ENCODE data around the gene GNG5. TPM values are rescaled to one million over a fixed set of nuclear protein-coding genes. Genes with fewer than 3 reads are reported as not detected.

GNG5 gene
- total and polyA plus RNA-seq, 2 donors (not counting 1 experiment from before 2014, with no cell fraction given): 35.4 to 41.6 TPM

DNA sequence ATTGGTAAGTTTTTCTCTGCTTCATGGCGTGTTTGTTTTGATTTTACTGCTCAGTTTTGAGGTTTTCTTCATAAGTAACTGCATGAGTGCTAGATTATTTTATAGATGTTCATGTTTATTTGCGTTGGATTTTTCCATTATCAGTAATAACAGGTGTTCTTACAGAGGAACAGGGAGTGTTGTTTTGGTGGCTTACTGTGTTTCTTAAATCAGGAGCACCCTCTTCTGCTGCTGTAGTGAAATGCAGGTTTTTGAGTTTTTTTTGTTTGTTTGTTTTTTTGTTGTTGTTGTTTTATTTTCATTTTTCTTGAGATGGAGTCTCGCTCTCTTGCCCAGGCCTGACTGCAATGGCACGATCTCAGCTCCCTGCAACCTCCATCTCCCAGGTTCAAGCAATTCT is 35.3 kb upstream of the GNG5 start:
- H3K36me3 ChIP-seq (replicated peaks in 1 of 2; ENCODE audit: control extremely low read depth in 1 of 2, control insufficient read depth in 1 of 2, extremely low read depth in 1 of 2, insufficient read depth in 2 of 2, low read length in 1 of 2): peaks cover 3 to 5% of the 10 kb centered on the region in 2 experiments
- ChIA-PET POLR2A (no interaction called here), CTCF (interaction anchor here (1.0 kb wide), 1 partner anchor 99 kb away, joined by 6 read pairs; no protein-coding TSS in a partner anchor)
- no peak for ATAC-seq (ENCODE audit: low read depth)
- H3K27ac Mint-ChIP-seq: no peak overlapping the region
- H3K9ac ChIP-seq (ENCODE audit: low read length): no peak overlapping the region
- no peaks in the 10 kb centered on the region for H3K9me3 Mint-ChIP-seq (ENCODE audit: insufficient read depth)
- H3K4me3 Mint-ChIP-seq: no peak overlapping the region
- DNase-seq: peak; percentile 8
- 80% methylated on average over 2 of the region's 4 CpGs for whole genome bisulfite sequencing (ENCODE audit: insufficient coverage)
- no peak overlapping the region for H3K27ac ChIP-seq (ENCODE audit: low read length in 2 of 2)
- no peaks in the 10 kb centered on the region for H4K20me1 ChIP-seq (ENCODE audit: control insufficient read depth, insufficient read depth, low read length, poor library complexity, severe bottlenecking)
- intact Hi-C loops (cut with micrococcal nuclease): loop anchor here (1.0 to 5.0 kb wide), 2 partner anchors 34 to 99 kb away; partner anchors contain the start of genes GNG5 and SPATA1
- H3K4me3 ChIP-seq (ENCODE audit: control extremely low read depth in 1 of 5, extremely low read depth in 1 of 5, insufficient read depth in 1 of 5, low read depth in 2 of 5, low read length in 4 of 5): no peak overlapping the region
- no peak for TF ChIP-seq EZH2 (IDR thresholded peaks at IDR 0.05; ENCODE audit: borderline replicate concordance, insufficient read depth, low read depth, low read length, poor library complexity, severe bottlenecking)
- TF ChIP-seq, protein P1, sequence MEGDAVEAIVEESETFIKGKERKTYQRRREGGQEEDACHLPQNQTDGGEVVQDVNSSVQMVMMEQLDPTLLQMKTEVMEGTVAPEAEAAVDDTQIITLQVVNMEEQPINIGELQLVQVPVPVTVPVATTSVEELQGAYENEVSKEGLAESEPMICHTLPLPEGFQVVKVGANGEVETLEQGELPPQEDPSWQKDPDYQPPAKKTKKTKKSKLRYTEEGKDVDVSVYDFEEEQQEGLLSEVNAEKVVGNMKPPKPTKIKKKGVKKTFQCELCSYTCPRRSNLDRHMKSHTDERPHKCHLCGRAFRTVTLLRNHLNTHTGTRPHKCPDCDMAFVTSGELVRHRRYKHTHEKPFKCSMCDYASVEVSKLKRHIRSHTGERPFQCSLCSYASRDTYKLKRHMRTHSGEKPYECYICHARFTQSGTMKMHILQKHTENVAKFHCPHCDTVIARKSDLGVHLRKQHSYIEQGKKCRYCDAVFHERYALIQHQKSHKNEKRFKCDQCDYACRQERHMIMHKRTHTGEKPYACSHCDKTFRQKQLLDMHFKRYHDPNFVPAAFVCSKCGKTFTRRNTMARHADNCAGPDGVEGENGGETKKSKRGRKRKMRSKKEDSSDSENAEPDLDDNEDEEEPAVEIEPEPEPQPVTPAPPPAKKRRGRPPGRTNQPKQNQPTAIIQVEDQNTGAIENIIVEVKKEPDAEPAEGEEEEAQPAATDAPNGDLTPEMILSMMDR (IDR thresholded peaks at IDR 0.05): no peak
- H3K9me3 ChIP-seq (ENCODE audit: control extremely low read depth in 1 of 3, control insufficient read depth in 2 of 3, insufficient read depth in 1 of 3, low read length in 2 of 3): no peaks in the 10 kb centered on the region
- H3K79me2 ChIP-seq (ENCODE audit: control insufficient read depth, insufficient read depth, low read length): no peaks in the 10 kb centered on the region
- peaks cover 13% of the 10 kb centered on the region for H3K4me1 Mint-ChIP-seq
- no peaks in the 10 kb centered on the region for H3K27me3 ChIP-seq (replicated peaks in 1 of 4; ENCODE audit: control extremely low read depth in 1 of 4, control insufficient read depth in 3 of 4, insufficient read depth in 4 of 4, low read length in 3 of 4)
- H2AFZ ChIP-seq (ENCODE audit: insufficient read depth, low read depth, low read length, poor library complexity, severe bottlenecking): no peak overlapping the region
- H3K27me3 Mint-ChIP-seq: no peaks in the 10 kb centered on the region
- peaks cover 0 to 2% of the 10 kb centered on the region in 2 donors for H3K4me1 ChIP-seq (ENCODE audit: control insufficient read depth in 2 of 2, insufficient read depth in 2 of 2, low read length in 2 of 2)
- H3K4me2 ChIP-seq (replicated peaks; ENCODE audit: low read depth, low read length, poor library complexity, severe bottlenecking): no peak overlapping the region

DNA sequence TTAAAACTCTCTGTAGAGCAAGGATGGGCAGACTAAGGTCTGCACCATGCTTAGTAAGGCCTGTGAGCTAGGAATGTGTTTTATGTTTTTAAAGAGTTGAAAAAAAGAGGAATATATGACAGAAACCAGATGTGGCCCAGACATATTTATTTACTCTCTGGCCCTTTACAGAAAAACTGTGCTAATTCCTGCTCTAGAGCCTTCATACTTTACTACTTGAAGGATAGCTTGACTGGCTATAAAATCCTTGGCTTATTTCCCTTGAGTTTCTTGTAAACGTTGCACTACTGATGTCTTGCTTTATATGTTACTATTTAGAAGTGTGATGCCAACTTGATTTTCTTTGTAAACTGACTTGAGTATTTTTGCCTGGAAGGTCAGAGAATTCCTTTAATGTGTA is 34.4 kb upstream of the GNG5 start:
- TF ChIP-seq EZH2 (IDR thresholded peaks at IDR 0.05; ENCODE audit: borderline replicate concordance, insufficient read depth, low read depth, low read length, poor library complexity, severe bottlenecking): no peak
- TF ChIP-seq, protein P1 (IDR thresholded peaks at IDR 0.05): no peak
- Histone ChIP-seq H3K79me2 (ENCODE audit: control insufficient read depth, insufficient read depth, low read length) (no peaks in the 10 kb centered on the region), H2AFZ (ENCODE audit: insufficient read depth, low read depth, low read length, poor library complexity, severe bottlenecking) (no peak overlapping the region), H3K4me2 (replicated peaks; ENCODE audit: low read depth, low read length, poor library complexity, severe bottlenecking) (no peak overlapping the region), H3K4me1 (ENCODE audit: control insufficient read depth in 2 of 2, insufficient read depth in 2 of 2, low read length in 2 of 2) (peaks cover 0 to 2% of the 10 kb centered on the region in 2 donors), H3K4me3 (ENCODE audit: control extremely low read depth in 1 of 5, extremely low read depth in 1 of 5, insufficient read depth in 1 of 5, low read depth in 2 of 5, low read length in 4 of 5) (no peak overlapping the region), H3K27ac (ENCODE audit: low read length in 2 of 2) (no peak overlapping the region), H3K9ac (ENCODE audit: low read length) (no peak overlapping the region), H4K20me1 (ENCODE audit: control insufficient read depth, insufficient read depth, low read length, poor library complexity, severe bottlenecking) (no peaks in the 10 kb centered on the region), H3K36me3 (replicated peaks in 1 of 2; ENCODE audit: control extremely low read depth in 1 of 2, control insufficient read depth in 1 of 2, extremely low read depth in 1 of 2, insufficient read depth in 2 of 2, low read length in 1 of 2) (peaks cover 3 to 5% of the 10 kb centered on the region in 2 experiments), H3K9me3 (ENCODE audit: control extremely low read depth in 1 of 3, control insufficient read depth in 2 of 3, insufficient read depth in 1 of 3, low read length in 2 of 3) (no peaks in the 10 kb centered on the region), H3K27me3 (replicated peaks in 1 of 4; ENCODE audit: control extremely low read depth in 1 of 4, control insufficient read depth in 3 of 4, insufficient read depth in 4 of 4, low read length in 3 of 4) (no peaks in the 10 kb centered on the region)
- WGBS (ENCODE audit: insufficient coverage): no CpG with 5 or more reads among the region's 1 CpG
- H3K9me3 Mint-ChIP-seq (ENCODE audit: insufficient read depth): no peaks in the 10 kb centered on the region
- POLR2A ChIA-PET: no interaction called here
- no peaks in the 10 kb centered on the region for H3K27me3 Mint-ChIP-seq
- H3K4me3 Mint-ChIP-seq: no peak overlapping the region
- no peak overlapping the region for H3K27ac Mint-ChIP-seq
- DNase-seq: no peak
- CTCF ChIA-PET: interaction anchor here (0.8 to 1.0 kb wide), 2 partner anchors 98 to 106 kb away, joined by 4 read pairs; no protein-coding TSS in a partner anchor
- H3K4me1 Mint-ChIP-seq: peaks cover 13% of the 10 kb centered on the region
- intact Hi-C loops (cut with micrococcal nuclease): loop anchor here (1.0 to 5.0 kb wide), 2 partner anchors 33 to 98 kb away; partner anchors contain the start of genes GNG5 and SPATA1
- ATAC-seq (ENCODE audit: low read depth): no peak

Measured in B cell (primary cell).